ENCODE measurements around the gene B3GNT2. TPM values are rescaled to one million over a fixed set of nuclear protein-coding genes. Genes with fewer than 3 reads are reported as not detected.

The B3GNT2 gene
- total and polyA plus RNA-seq, 2 experiments from 2014 or later = 35.5 to 70.4 TPM

DNA sequence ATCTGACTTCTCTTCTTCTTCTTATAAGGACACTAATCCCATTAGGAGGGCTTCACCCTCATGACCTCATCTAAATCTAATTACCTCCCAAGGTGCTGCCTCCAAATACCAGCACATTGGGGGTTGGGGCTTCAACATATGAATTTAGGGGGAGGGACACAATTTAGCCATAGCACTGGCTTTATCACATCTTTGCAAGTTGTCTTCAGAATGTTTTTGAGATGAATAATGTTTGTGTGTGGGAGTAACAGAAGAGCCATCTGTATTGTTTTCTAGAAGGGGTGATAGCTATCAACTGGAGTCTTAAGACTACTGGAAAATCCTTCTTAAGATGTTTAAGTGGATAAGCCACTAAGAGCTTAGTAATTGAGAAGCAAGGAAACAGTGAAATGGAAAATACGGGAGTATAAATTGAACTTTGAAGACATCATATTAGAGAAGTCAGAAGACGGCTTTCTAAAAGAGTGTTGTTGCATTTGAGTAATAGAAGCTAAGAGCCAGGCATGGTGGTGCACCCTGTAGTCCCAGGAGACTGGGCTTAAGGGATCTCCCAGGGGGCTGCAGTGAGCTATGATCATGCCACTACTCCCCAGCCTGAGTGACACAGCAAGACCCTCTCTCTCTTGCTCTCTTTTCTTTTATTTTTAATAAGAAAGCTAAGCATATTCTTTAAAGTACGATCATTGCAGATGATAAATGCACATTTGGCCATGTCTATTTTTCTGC is 32.6 kb upstream of the B3GNT2 start:
- Histone ChIP-seq H3K9me2 (ENCODE audit: insufficient read depth) (no peaks in the 10 kb centered on the region), H3K27me3 (ENCODE audit: insufficient read depth) (no peaks in the 10 kb centered on the region)

More for the DNA sequence above, 32.6 kb upstream of the B3GNT2 start:
- no peak; the same call in 2 of the 3 replicates for ATAC-seq
- no peaks in the 10 kb centered on the region for H3K9me3 Mint-ChIP-seq
- no peak overlapping the region for H3K4me3 ChIP-seq
- H2AFZ ChIP-seq = no peak overlapping the region
- H3K27me3 Mint-ChIP-seq (ENCODE audit: insufficient read depth, low read depth, poor library complexity) = peaks cover 1% of the 10 kb centered on the region
- H3K4me2 ChIP-seq = no peak overlapping the region
- TF ChIP-seq EZH2 (IDR thresholded peaks at IDR 0.05; ENCODE audit: low read depth, unreplicated experiment) (no peak), POLR2AphosphoS5 (IDR thresholded peaks at IDR 0.05; ENCODE audit: low read depth) (no peak), EZH2phosphoT487 (IDR thresholded peaks at IDR 0.05; ENCODE audit: unreplicated experiment) (no peak), ZNF114 (CRISPR knock-in tag; IDR thresholded peaks at IDR 0.05) (no peak), ZNF331 (CRISPR knock-in tag; IDR thresholded peaks at IDR 0.05; ENCODE audit: low read depth) (no peak), STAT1 (IDR thresholded peaks at IDR 0.05; ENCODE audit: unreplicated experiment) (no peak), NANOG (IDR thresholded peaks at IDR 0.05; ENCODE audit: borderline replicate concordance) (no peak), JUNB (IDR thresholded peaks at IDR 0.05; ENCODE audit: unreplicated experiment) (no peak), CREB1 (CRISPR knock-in tag; IDR thresholded peaks at IDR 0.05; ENCODE audit: low read depth) (no peak)
- TF ChIP-seq, protein P1, sequence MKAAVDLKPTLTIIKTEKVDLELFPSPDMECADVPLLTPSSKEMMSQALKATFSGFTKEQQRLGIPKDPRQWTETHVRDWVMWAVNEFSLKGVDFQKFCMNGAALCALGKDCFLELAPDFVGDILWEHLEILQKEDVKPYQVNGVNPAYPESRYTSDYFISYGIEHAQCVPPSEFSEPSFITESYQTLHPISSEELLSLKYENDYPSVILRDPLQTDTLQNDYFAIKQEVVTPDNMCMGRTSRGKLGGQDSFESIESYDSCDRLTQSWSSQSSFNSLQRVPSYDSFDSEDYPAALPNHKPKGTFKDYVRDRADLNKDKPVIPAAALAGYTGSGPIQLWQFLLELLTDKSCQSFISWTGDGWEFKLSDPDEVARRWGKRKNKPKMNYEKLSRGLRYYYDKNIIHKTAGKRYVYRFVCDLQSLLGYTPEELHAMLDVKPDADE (IDR thresholded peaks at IDR 0.05) = no peak
- TF ChIP-seq, protein P2, sequence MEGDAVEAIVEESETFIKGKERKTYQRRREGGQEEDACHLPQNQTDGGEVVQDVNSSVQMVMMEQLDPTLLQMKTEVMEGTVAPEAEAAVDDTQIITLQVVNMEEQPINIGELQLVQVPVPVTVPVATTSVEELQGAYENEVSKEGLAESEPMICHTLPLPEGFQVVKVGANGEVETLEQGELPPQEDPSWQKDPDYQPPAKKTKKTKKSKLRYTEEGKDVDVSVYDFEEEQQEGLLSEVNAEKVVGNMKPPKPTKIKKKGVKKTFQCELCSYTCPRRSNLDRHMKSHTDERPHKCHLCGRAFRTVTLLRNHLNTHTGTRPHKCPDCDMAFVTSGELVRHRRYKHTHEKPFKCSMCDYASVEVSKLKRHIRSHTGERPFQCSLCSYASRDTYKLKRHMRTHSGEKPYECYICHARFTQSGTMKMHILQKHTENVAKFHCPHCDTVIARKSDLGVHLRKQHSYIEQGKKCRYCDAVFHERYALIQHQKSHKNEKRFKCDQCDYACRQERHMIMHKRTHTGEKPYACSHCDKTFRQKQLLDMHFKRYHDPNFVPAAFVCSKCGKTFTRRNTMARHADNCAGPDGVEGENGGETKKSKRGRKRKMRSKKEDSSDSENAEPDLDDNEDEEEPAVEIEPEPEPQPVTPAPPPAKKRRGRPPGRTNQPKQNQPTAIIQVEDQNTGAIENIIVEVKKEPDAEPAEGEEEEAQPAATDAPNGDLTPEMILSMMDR (conservative IDR thresholded peaks at IDR 0.05; ENCODE audit: low read depth in 2 of 2) = no peak
- TF ChIP-seq, protein P3, sequence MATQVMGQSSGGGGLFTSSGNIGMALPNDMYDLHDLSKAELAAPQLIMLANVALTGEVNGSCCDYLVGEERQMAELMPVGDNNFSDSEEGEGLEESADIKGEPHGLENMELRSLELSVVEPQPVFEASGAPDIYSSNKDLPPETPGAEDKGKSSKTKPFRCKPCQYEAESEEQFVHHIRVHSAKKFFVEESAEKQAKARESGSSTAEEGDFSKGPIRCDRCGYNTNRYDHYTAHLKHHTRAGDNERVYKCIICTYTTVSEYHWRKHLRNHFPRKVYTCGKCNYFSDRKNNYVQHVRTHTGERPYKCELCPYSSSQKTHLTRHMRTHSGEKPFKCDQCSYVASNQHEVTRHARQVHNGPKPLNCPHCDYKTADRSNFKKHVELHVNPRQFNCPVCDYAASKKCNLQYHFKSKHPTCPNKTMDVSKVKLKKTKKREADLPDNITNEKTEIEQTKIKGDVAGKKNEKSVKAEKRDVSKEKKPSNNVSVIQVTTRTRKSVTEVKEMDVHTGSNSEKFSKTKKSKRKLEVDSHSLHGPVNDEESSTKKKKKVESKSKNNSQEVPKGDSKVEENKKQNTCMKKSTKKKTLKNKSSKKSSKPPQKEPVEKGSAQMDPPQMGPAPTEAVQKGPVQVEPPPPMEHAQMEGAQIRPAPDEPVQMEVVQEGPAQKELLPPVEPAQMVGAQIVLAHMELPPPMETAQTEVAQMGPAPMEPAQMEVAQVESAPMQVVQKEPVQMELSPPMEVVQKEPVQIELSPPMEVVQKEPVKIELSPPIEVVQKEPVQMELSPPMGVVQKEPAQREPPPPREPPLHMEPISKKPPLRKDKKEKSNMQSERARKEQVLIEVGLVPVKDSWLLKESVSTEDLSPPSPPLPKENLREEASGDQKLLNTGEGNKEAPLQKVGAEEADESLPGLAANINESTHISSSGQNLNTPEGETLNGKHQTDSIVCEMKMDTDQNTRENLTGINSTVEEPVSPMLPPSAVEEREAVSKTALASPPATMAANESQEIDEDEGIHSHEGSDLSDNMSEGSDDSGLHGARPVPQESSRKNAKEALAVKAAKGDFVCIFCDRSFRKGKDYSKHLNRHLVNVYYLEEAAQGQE (IDR thresholded peaks at IDR 0.05; ENCODE audit: unreplicated experiment) = no peak
- TF ChIP-seq, protein P4, sequence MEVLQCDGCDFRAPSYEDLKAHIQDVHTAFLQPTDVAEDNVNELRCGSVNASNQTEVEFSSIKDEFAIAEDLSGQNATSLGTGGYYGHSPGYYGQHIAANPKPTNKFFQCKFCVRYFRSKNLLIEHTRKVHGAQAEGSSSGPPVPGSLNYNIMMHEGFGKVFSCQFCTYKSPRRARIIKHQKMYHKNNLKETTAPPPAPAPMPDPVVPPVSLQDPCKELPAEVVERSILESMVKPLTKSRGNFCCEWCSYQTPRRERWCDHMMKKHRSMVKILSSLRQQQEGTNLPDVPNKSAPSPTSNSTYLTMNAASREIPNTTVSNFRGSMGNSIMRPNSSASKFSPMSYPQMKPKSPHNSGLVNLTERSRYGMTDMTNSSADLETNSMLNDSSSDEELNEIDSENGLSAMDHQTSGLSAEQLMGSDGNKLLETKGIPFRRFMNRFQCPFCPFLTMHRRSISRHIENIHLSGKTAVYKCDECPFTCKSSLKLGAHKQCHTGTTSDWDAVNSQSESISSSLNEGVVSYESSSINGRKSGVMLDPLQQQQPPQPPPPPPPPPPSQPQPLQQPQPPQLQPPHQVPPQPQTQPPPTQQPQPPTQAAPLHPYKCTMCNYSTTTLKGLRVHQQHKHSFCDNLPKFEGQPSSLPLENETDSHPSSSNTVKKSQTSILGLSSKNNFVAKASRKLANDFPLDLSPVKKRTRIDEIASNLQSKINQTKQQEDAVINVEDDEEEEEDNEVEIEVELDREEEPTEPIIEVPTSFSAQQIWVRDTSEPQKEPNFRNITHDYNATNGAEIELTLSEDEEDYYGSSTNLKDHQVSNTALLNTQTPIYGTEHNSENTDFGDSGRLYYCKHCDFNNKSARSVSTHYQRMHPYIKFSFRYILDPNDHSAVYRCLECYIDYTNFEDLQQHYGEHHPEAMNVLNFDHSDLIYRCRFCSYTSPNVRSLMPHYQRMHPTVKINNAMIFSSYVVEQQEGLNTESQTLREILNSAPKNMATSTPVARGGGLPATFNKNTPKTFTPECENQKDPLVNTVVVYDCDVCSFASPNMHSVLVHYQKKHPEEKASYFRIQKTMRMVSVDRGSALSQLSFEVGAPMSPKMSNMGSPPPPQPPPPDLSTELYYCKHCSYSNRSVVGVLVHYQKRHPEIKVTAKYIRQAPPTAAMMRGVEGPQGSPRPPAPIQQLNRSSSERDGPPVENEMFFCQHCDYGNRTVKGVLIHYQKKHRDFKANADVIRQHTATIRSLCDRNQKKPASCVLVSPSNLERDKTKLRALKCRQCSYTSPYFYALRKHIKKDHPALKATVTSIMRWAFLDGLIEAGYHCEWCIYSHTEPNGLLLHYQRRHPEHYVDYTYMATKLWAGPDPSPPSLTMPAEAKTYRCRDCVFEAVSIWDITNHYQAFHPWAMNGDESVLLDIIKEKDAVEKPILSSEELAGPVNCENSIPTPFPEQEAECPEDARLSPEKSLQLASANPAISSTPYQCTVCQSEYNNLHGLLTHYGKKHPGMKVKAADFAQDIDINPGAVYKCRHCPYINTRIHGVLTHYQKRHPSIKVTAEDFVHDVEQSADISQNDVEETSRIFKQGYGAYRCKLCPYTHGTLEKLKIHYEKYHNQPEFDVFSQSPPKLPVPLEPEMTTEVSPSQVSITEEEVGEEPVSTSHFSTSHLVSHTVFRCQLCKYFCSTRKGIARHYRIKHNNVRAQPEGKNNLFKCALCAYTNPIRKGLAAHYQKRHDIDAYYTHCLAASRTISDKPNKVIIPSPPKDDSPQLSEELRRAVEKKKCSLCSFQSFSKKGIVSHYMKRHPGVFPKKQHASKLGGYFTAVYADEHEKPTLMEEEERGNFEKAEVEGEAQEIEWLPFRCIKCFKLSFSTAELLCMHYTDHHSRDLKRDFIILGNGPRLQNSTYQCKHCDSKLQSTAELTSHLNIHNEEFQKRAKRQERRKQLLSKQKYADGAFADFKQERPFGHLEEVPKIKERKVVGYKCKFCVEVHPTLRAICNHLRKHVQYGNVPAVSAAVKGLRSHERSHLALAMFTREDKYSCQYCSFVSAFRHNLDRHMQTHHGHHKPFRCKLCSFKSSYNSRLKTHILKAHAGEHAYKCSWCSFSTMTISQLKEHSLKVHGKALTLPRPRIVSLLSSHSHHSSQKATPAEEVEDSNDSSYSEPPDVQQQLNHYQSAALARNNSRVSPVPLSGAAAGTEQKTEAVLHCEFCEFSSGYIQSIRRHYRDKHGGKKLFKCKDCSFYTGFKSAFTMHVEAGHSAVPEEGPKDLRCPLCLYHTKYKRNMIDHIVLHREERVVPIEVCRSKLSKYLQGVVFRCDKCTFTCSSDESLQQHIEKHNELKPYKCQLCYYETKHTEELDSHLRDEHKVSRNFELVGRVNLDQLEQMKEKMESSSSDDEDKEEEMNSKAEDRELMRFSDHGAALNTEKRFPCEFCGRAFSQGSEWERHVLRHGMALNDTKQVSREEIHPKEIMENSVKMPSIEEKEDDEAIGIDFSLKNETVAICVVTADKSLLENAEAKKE (CRISPR knock-in tag; IDR thresholded peaks at IDR 0.05) = no peak
- H3K4me3 Mint-ChIP-seq = no peak overlapping the region
- H3K27ac Mint-ChIP-seq = no peak overlapping the region
- no peak for DNase-seq (ENCODE audit: low spot score)
- no peaks in the 10 kb centered on the region for H3K4me1 ChIP-seq (ENCODE audit: insufficient read depth)
- no peaks in the 10 kb centered on the region for H3K79me2 ChIP-seq (replicated peaks; ENCODE audit: insufficient read depth)
- H3F3A ChIP-seq (replicated peaks; ENCODE audit: low read depth) = no peaks in the 10 kb centered on the region
- H3K36me3 ChIP-seq (ENCODE audit: insufficient read depth) = no peaks in the 10 kb centered on the region
- H3K36me3 Mint-ChIP-seq (ENCODE audit: low read depth) = no peaks in the 10 kb centered on the region
- H3K4me1 Mint-ChIP-seq = peaks cover 14% of the 10 kb centered on the region
- no peaks in the 10 kb centered on the region for H4K20me1 ChIP-seq (replicated peaks; ENCODE audit: insufficient read depth)
- H3K27ac ChIP-seq (ENCODE audit: low read depth) = no peak overlapping the region
